Naive B cell (primary cell): ENCODE results near the gene MEIOB. TPM values are rescaled to one million over a fixed set of nuclear protein-coding genes. Genes with fewer than 3 reads are reported as not detected.

ENCODE experiments used
- ATAC-seq, 2 donors: fragments of 150-1000 bp; cut with Tn5 transposase; 2 replicates each; pipeline ENCODE4 v1.10.0; 2021; ENCODE audit warnings: low read depth in 2 of 2, mild to moderate bottlenecking in 2 of 2, moderate library complexity in 2 of 2
- DNase-seq: peaks from one replicate; pipeline ENCODE4 v3.0.0; 2022
- H3K27ac Mint-ChIP-seq, 6 donors: one replicate each; pipeline ENCODE4 v1.8.0; 2020 to 2022; ENCODE audit warnings: mild to moderate bottlenecking in 6 of 6, mixed read lengths in 6 of 6, moderate library complexity in 5 of 6, inconsistent platforms in 2 of 6
- H3K27me3 Mint-ChIP-seq, 3 donors: one replicate each; pipeline ENCODE4 v1.8.0; 2021 to 2022; ENCODE audit warnings: mixed read lengths in 3 of 3, mild to moderate bottlenecking in 1 of 3
- H3K36me3 Mint-ChIP-seq, 2 donors: one replicate each; pipeline ENCODE4 v1.8.0; 2020 to 2022; ENCODE audit warnings: mixed read lengths in 2 of 2, inconsistent platforms in 1 of 2, mild to moderate bottlenecking in 1 of 2
- H3K4me1 Mint-ChIP-seq, 3 donors: one replicate each; pipeline ENCODE4 v1.8.0; 2020 to 2022; ENCODE audit warnings: mixed read lengths in 3 of 3, inconsistent platforms in 1 of 3, mild to moderate bottlenecking in 1 of 3, moderate library complexity in 1 of 3
- H3K4me3 Mint-ChIP-seq, 8 donors: one replicate each; pipeline ENCODE4 v1.8.0; 2020 to 2022; ENCODE audit warnings: mild to moderate bottlenecking in 8 of 8, mixed read lengths in 8 of 8, moderate library complexity in 8 of 8, inconsistent platforms in 2 of 8
- H3K9me3 Mint-ChIP-seq, 7 donors: one replicate each; pipeline ENCODE4 v1.8.0; 2020 to 2022; ENCODE audit warnings: mixed read lengths in 7 of 7, mild to moderate bottlenecking in 5 of 7, inconsistent platforms in 2 of 7, moderate library complexity in 1 of 7
- polyA plus RNA-seq, 6 donors: library from polyadenylated mRNA; unstranded; fragments of 300-500 nt; fragmentation: Illumina TruSeq; gene quantifications; one replicate each; pipeline ENCODE4 v1.2.3, GENCODE V29; 2021; ENCODE audit warnings: low read depth in 6 of 6

MEIOB gene
- polyA plus RNA-seq, 6 donors from 2014 or later = not detected

- peaks cover 1 to 18% (median 10%) of the 10 kb centered on the region in 7 donors for H3K9me3 Mint-ChIP-seq
- no peaks in the 10 kb centered on the region for H3K4me1 Mint-ChIP-seq
- DNase-seq (no peak), ATAC-seq (no peak)
- H3K36me3 Mint-ChIP-seq = peaks cover 3 to 9% of the 10 kb centered on the region in 2 donors
- H3K4me3 Mint-ChIP-seq = no peak overlapping the region
- H3K27ac Mint-ChIP-seq = peak overlapping the region in 1 of 6 donors; percentile 30
- no peaks in the 10 kb centered on the region for H3K27me3 Mint-ChIP-seq
Measured at GRCh38 chr16:1794221-1794871, 77.6 kb downstream of the MEIOB start.

GRCh38 chr16:1793578-1794220 lies 78.3 kb downstream of the MEIOB start, which contains the start of gene IGFALS:
TSS of gene IGFALS (minus strand) at chr16:1793705. CDS start at chr16:1793652, 53 bp downstream.
- ATAC-seq (no peak), DNase-seq (no peak)
- Mint-ChIP-seq H3K27ac (peak within 1 kb of the TSS in 1 of 6 donors; percentile 30), H3K4me1 (peaks cover 3 to 5% (median 5%) of the 10 kb centered on the region in 3 donors), H3K9me3 (peaks cover 0 to 11% (median 6%) of the 10 kb centered on the region in 7 donors), H3K4me3 (no peak within 1 kb of the TSS), H3K27me3 (no peaks in the 10 kb centered on the region), H3K36me3 (peaks cover 3 to 11% of the 10 kb centered on the region in 2 donors)

GRCh38 chr16:1792836-1793577 lies 79.0 kb downstream of the MEIOB start:
- H3K27me3 Mint-ChIP-seq = no peaks in the 10 kb centered on the region
- no peak for DNase-seq

GRCh38 chr16:1791943-1792812 lies 79.8 kb downstream of the MEIOB start:
- Mint-ChIP-seq H3K27me3 (no peaks in the 10 kb centered on the region), H3K4me1 (peaks cover 3 to 6% (median 5%) of the 10 kb centered on the region in 3 donors), H3K27ac (no peak overlapping the region), H3K9me3 (peaks cover 0 to 4% (median 2%) of the 10 kb centered on the region in 7 donors), H3K36me3 (peaks cover 2 to 10% of the 10 kb centered on the region in 2 donors), H3K4me3 (no peak overlapping the region)
- no peak for ATAC-seq
- DNase-seq = no peak

More at GRCh38 chr16:1792836-1793577, 79.0 kb downstream of the MEIOB start:
- H3K4me1 Mint-ChIP-seq = peaks cover 3 to 6% (median 5%) of the 10 kb centered on the region in 3 donors
- H3K9me3 Mint-ChIP-seq = peaks cover 0 to 11% (median 6%) of the 10 kb centered on the region in 7 donors
- ATAC-seq = no peak
- no peak overlapping the region for H3K27ac Mint-ChIP-seq
- no peak overlapping the region for H3K4me3 Mint-ChIP-seq
- H3K36me3 Mint-ChIP-seq = peaks cover 3 to 13% of the 10 kb centered on the region in 2 donors

DNA sequence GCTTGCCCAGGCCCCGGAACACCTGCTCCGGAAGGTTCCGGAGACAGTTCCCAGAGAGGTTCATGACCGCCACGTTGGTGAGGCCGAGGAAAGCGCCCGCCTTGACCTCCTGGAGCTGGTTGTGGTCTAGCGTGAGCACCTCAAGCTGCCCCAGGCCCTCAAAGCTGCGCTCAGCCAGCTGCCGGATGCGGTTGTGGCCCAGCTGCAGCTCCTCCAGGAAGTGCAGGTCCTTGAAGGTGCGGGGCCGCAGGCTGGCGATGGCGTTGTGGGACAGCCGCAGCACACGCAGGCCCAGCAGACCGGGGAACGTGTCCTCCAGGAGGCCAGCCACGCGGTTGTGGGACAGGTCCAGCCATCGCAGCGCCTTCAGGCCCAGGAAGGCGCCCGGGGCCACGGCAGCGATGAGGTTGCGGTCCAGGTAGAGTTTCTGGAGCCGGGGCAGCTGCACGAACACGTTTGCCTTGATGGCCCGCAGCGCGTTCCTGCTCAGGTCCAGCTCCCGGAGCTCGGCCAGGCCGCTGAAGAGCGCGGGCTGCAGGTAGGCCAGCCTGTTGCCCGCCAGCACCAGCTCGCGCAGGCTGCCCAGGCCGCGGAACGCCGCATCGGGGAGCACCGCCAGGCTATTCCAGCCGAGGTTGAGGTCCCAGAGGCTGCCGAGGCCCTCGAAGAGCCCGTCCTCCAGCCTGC lies 80.6 kb downstream of the MEIOB start:
- DNase-seq (no peak), ATAC-seq (no peak)
- peaks cover 0 to 7% of the 10 kb centered on the region in 2 donors for H3K36me3 Mint-ChIP-seq
- H3K27me3 Mint-ChIP-seq = no peaks in the 10 kb centered on the region
- no peak overlapping the region for H3K4me3 Mint-ChIP-seq
- H3K27ac Mint-ChIP-seq = no peak overlapping the region
- H3K9me3 Mint-ChIP-seq = no peaks in the 10 kb centered on the region
- peaks cover 3 to 6% (median 5%) of the 10 kb centered on the region in 3 donors for H3K4me1 Mint-ChIP-seq

GRCh38 chr16:1790611-1791255 lies 81.2 kb downstream of the MEIOB start:
- H3K36me3 Mint-ChIP-seq = peaks cover 0 to 7% of the 10 kb centered on the region in 2 donors
- no peak overlapping the region for H3K27ac Mint-ChIP-seq
- no peak overlapping the region for H3K4me3 Mint-ChIP-seq
- peaks cover 3 to 6% (median 5%) of the 10 kb centered on the region in 3 donors for H3K4me1 Mint-ChIP-seq
- ATAC-seq (no peak), DNase-seq (no peak)
- H3K9me3 Mint-ChIP-seq = no peaks in the 10 kb centered on the region
- H3K27me3 Mint-ChIP-seq = no peaks in the 10 kb centered on the region

- Mint-ChIP-seq H3K4me3 (no peak overlapping the region), H3K9me3 (no peaks in the 10 kb centered on the region), H3K27me3 (no peaks in the 10 kb centered on the region), H3K4me1 (peaks cover 5 to 11% (median 6%) of the 10 kb centered on the region in 3 donors), H3K36me3 (peaks cover 0 to 7% of the 10 kb centered on the region in 2 donors), H3K27ac (no peak overlapping the region)
- DNase-seq (no peak), ATAC-seq (no peak)
Measured at GRCh38 chr16:1790261-1790610, 81.7 kb downstream of the MEIOB start.

DNA sequence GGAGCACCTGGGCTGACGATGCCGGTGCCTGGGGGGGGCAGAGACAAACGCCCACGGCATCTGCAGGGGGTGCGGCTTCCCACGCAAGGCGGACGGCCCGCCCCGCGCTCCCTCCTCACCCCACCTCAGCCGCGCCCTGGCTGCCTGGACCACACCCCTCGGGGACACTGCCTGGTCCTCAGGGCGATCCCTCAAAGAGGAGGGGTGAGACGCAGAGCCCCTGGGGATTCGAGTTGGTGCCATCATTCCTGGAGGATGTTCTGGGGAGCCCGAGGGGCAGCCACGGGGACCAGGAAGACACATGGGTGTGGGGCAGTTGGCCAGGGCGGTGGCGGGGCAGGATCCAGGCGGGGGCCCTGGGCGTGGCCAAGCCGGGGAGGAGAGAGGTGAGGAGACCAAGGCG lies 82.3 kb downstream of the MEIOB start:
- peaks cover 0 to 7% of the 10 kb centered on the region in 2 donors for H3K36me3 Mint-ChIP-seq
- no peak overlapping the region for H3K4me3 Mint-ChIP-seq
- H3K27me3 Mint-ChIP-seq = no peaks in the 10 kb centered on the region
- peaks cover 9 to 15% (median 11%) of the 10 kb centered on the region in 3 donors for H3K4me1 Mint-ChIP-seq
- no peaks in the 10 kb centered on the region for H3K9me3 Mint-ChIP-seq
- no peak overlapping the region for H3K27ac Mint-ChIP-seq
- ATAC-seq (no peak), DNase-seq (no peak)

DNA sequence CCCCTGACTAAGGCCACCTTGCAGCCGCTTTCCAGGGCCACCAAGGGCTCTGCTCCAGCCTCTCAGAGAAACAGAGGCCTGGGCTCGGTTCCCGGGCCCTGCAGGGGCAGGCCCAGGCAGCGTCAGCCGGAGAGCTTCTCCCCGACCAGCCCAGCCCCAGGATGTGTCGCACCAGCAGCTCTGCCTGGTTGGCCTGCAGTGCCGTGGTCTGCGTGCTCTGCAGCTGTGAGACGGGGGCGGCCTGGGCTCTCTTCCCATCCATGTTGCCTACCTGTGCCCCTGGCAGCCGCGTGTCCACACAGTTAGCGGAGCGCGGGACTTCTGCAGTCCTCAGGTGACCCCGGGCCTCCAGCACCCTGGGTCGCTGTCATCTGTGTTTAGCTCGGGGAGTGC lies 83.3 kb downstream of the MEIOB start:
- no peak for ATAC-seq
- Mint-ChIP-seq H3K36me3 (peaks cover 0 to 7% of the 10 kb centered on the region in 2 donors), H3K27me3 (no peaks in the 10 kb centered on the region), H3K9me3 (no peaks in the 10 kb centered on the region), H3K4me1 (peaks cover 9 to 16% (median 15%) of the 10 kb centered on the region in 3 donors), H3K27ac (no peak overlapping the region), H3K4me3 (no peak overlapping the region)
- DNase-seq = no peak

GRCh38 chr16:1788095-1788707 lies 83.8 kb downstream of the MEIOB start:
- H3K27ac Mint-ChIP-seq = no peak overlapping the region
- peaks cover 0 to 7% of the 10 kb centered on the region in 2 donors for H3K36me3 Mint-ChIP-seq
- H3K4me3 Mint-ChIP-seq = no peak overlapping the region
- no peak for DNase-seq
- peaks cover 12 to 21% (median 15%) of the 10 kb centered on the region in 3 donors for H3K4me1 Mint-ChIP-seq
- no peaks in the 10 kb centered on the region for H3K9me3 Mint-ChIP-seq
- H3K27me3 Mint-ChIP-seq = no peaks in the 10 kb centered on the region
- ATAC-seq = no peak

DNA sequence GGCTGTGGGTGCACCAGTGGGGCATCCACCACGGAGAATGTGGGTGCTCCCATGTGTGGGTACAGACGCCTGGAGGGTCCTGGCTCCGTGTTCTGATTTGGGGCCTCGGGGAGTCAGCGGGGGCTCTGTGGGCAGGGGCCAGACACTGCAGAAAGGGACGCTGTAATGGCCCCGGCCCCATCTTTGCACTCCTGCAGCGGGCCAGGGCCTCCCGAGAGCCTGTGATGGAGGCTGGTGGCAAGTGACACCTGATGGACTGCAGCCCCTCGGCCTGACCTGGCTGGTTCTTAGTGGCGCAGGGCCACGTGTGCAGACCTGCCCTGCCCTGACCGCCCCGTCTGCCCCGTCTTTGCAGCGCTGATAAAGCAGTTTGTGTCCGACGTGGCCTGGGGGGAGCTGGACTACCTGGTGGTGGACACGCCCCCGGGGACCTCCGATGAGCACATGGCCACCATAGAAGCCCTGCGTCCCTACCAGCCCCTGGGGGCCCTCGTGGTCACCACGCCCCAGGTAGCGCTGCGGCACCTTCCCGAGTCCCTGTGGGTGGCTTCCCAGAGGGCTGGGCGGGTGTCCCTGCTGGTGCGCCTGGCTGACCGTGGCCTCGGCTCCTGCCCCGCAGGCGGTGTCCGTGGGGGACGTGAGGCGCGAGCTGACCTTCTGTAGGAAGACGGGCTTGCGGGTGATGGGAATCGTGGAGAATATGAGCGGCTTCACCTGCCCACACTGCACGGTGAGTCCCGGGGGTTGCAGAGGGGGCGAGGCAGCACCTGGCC lies 84.5 kb downstream of the MEIOB start:
- H3K4me3 Mint-ChIP-seq = no peak overlapping the region
- no peak overlapping the region for H3K27ac Mint-ChIP-seq
- H3K36me3 Mint-ChIP-seq = peaks cover 0 to 7% of the 10 kb centered on the region in 2 donors
- ATAC-seq (no peak), DNase-seq (no peak)
- H3K27me3 Mint-ChIP-seq = no peaks in the 10 kb centered on the region
- no peaks in the 10 kb centered on the region for H3K9me3 Mint-ChIP-seq
- H3K4me1 Mint-ChIP-seq = peaks cover 13 to 25% (median 15%) of the 10 kb centered on the region in 3 donors
